Smooth muscle cell (in vitro differentiated cells): ENCODE results near the gene PFN3. TPM values are rescaled to one million over a fixed set of nuclear protein-coding genes. Genes with fewer than 3 reads are reported as not detected.

Experiments used
- DNase-seq: peaks from one replicate; lab custom pipeline; 2025; ENCODE audit not compliant: unreplicated experiment; lab: John Stamatoyannopoulos, UW
- H2AFZ ChIP-seq: fragments of 200-600 bp; sonication (generic); 2 replicates; pipeline ENCODE4 v1.6.0; 2016; ENCODE audit warnings: antibody characterized with exemption, low read depth, mild to moderate bottlenecking
- H3F3A ChIP-seq: fragments of 200-600 bp; sonication (generic); 2 replicates; pipeline ENCODE4 v1.6.0; 2017; ENCODE audit warnings: antibody characterized with exemption, low read depth
- H3K27ac ChIP-seq: fragments of 200-600 bp; sonication (generic); 2 replicates; pipeline ENCODE4 v1.5.1; 2016; ENCODE audit warnings: low read depth, mild to moderate bottlenecking
- H3K27me3 ChIP-seq: fragments of 200-600 bp; sonication (generic); 2 replicates; pipeline ENCODE4 v1.6.1; 2016; ENCODE audit warnings: low read depth, mild to moderate bottlenecking
- H3K36me3 ChIP-seq: fragments of 200-600 bp; sonication (generic); 2 replicates; pipeline ENCODE4 v1.5.1; 2016; ENCODE audit warnings: low read depth
- H3K4me1 ChIP-seq: fragments of 200-600 bp; sonication (generic); 2 replicates; pipeline ENCODE4 v1.5.1; 2016; ENCODE audit warnings: low read depth
- H3K4me2 ChIP-seq: fragments of 200-600 bp; sonication (generic); 2 replicates; pipeline ENCODE4 v1.6.0; 2016; ENCODE audit warnings: mild to moderate bottlenecking
- H3K4me3 ChIP-seq: fragments of 200-600 bp; sonication (generic); 2 replicates; pipeline ENCODE4 v1.5.1; 2016; ENCODE audit warnings: mild to moderate bottlenecking
- H3K79me2 ChIP-seq: fragments of 200-600 bp; sonication (generic); 2 replicates; pipeline ENCODE4 v1.6.0; 2016; ENCODE audit warnings: low read depth, mild to moderate bottlenecking
- H3K9ac ChIP-seq: fragments of 200-600 bp; sonication (generic); 2 replicates; pipeline ENCODE4 v1.6.0; 2016; ENCODE audit warnings: low read depth
- H3K9me3 ChIP-seq: fragments of 200-600 bp; sonication (generic); replicated peaks from 2 replicates; pipeline ENCODE4 v1.5.1; 2016; ENCODE audit warnings: low read depth
- H4K20me1 ChIP-seq: fragments of 200-600 bp; sonication (generic); 2 replicates; pipeline ENCODE4 v1.6.0; 2016; ENCODE audit warnings: low read depth
- CTCF ChIP-seq: fragments of 200-600 bp; sonication (generic); IDR thresholded peaks from 2 replicates; pipeline ENCODE4 v1.5.1; 2017; ENCODE audit warnings: borderline replicate concordance, mild to moderate bottlenecking, antibody characterized with exemption; ENCODE audit not compliant: insufficient read depth, poor library complexity, severe bottlenecking
- WGBS: methylation state at CpG from one replicate; pipeline ENCODE4 v1.1.7; 2016; ENCODE audit warnings: low lambda C conversion rate; 5-methylcytosine and 5-hydroxymethylcytosine counted together
- polyA plus RNA-seq: library from polyadenylated mRNA; unstranded; fragments of >200 nt; fragmentation: Nextera tagmentation; extraction: Ambion mirVana; gene quantifications from 2 replicates; pipeline ENCODE4 v1.2.1, GENCODE V29; 2016
- total RNA-seq: library from RNA; depleted of rRNA; stranded (reverse); fragments of >200 nt; gene quantifications from 2 replicates; pipeline ENCODE4 v1.2.3, GENCODE V29; 2014

The PFN3 gene
- total and polyA plus RNA-seq, 2 experiments from 2014 or later = not detected

GRCh38 chr5:177427211-177427822 is 26.9 kb upstream of the PFN3 start:
- H4K20me1 ChIP-seq = peaks cover 22% of the 10 kb centered on the region
- peak overlapping the region; percentile 92 for H3K9ac ChIP-seq
- peak overlapping the region; percentile 72 for H3K27ac ChIP-seq
- H3K4me3 ChIP-seq = peak overlapping the region; percentile 83
- no peaks in the 10 kb centered on the region for H3K36me3 ChIP-seq
- H2AFZ ChIP-seq = peak overlapping the region; percentile 65
- H3F3A ChIP-seq = no peaks in the 10 kb centered on the region
- WGBS = 15% methylated on average over 11 of the region's 11 CpGs
- H3K27me3 ChIP-seq = no peaks in the 10 kb centered on the region
- peaks cover 11% of the 10 kb centered on the region for H3K4me1 ChIP-seq
- peaks cover 15% of the 10 kb centered on the region for H3K79me2 ChIP-seq
- no peak for TF ChIP-seq CTCF
- DNase-seq = no peak
- peak overlapping the region; percentile 97 for H3K4me2 ChIP-seq
- H3K9me3 ChIP-seq = no peaks in the 10 kb centered on the region

GRCh38 chr5:177426566-177427210 is 26.2 kb upstream of the PFN3 start, which contains the start of gene GRK6:
TSS of gene GRK6 (plus strand) at chr5:177426676. CDS start at chr5:177426846, 170 bp downstream.
- Histone ChIP-seq H3K4me1 (peaks cover 11% of the 10 kb centered on the region), H4K20me1 (peaks cover 22% of the 10 kb centered on the region), H3K36me3 (no peaks in the 10 kb centered on the region), H3K27me3 (no peaks in the 10 kb centered on the region), H3K4me2 (peak within 1 kb of the TSS; percentile 97), H2AFZ (peak within 1 kb of the TSS; percentile 73), H3K9me3 (no peaks in the 10 kb centered on the region), H3K27ac (peak within 1 kb of the TSS; percentile 94), H3K4me3 (peak within 1 kb of the TSS; percentile 83), H3F3A (no peaks in the 10 kb centered on the region), H3K79me2 (peaks cover 15% of the 10 kb centered on the region), H3K9ac (peak within 1 kb of the TSS; percentile 92)
- under 1% methylated on average over 59 of the region's 82 CpGs for WGBS
- no peak for TF ChIP-seq CTCF
- DNase-seq = no peak

GRCh38 chr5:177425801-177426565 is 25.5 kb upstream of the PFN3 start:
- DNase-seq = peak; percentile 95

More at GRCh38 chr5:177425801-177426565, 25.5 kb upstream of the PFN3 start:
- peak overlapping the region; percentile 87 for H3K4me2 ChIP-seq
- H3K27me3 ChIP-seq = no peaks in the 10 kb centered on the region
- peak overlapping the region; percentile 66 for H3K4me3 ChIP-seq
- TF ChIP-seq CTCF = no peak
- peak overlapping the region; percentile 94 for H3K27ac ChIP-seq
- peaks cover 22% of the 10 kb centered on the region for H4K20me1 ChIP-seq
- H2AFZ ChIP-seq = peak overlapping the region; percentile 73
- H3K79me2 ChIP-seq = peaks cover 15% of the 10 kb centered on the region
- WGBS = under 1% methylated on average over 39 of the region's 52 CpGs
- H3F3A ChIP-seq = no peaks in the 10 kb centered on the region
- H3K9me3 ChIP-seq = no peaks in the 10 kb centered on the region
- no peaks in the 10 kb centered on the region for H3K36me3 ChIP-seq
- H3K9ac ChIP-seq = peak overlapping the region; percentile 81
- H3K4me1 ChIP-seq = peaks cover 11% of the 10 kb centered on the region
